Psoas muscle (tissue), 8 donors: Measurements from ENCODE around the gene HOXC10. TPM values are rescaled to one million over a fixed set of nuclear protein-coding genes. Genes with fewer than 3 reads are reported as not detected.

Experiments
- ATAC-seq, 4 donors: fragments of 200-7000 bp; cut with Tn5 transposase; one replicate each; pipeline ENCODE4 v1.9.1; 2020; ENCODE audit warnings: moderate library complexity in 3 of 4, mild to moderate bottlenecking in 2 of 4
- DNase-seq, 2 donors: peaks; one replicate each; pipeline ENCODE4 v3.0.0-alpha.2; 2020
- H3K27ac ChIP-seq: fragments of 200-600 bp; one replicate; pipeline ENCODE4 v1.8.0; 2022
- H3K27me3 ChIP-seq, 3 donors: fragments of 200-600 bp in 1 of 3; one replicate each; pipeline versions ENCODE4 v1.6.1 to v1.8.0; 2013 to 2022; ENCODE audit warnings: low read length in 2 of 3, mild to moderate bottlenecking in 2 of 3, moderate library complexity in 1 of 3; ENCODE audit not compliant: insufficient read depth in 3 of 3
- H3K36me3 ChIP-seq, 2 donors: fragments of 200-600 bp in 1 of 2; one replicate each; pipeline versions ENCODE4 v1.6.1 to v1.8.0; 2013 to 2022; ENCODE audit warnings: low read depth in 1 of 2, mild to moderate bottlenecking in 1 of 2, moderate library complexity in 1 of 2; ENCODE audit not compliant: insufficient read depth in 1 of 2
- H3K4me1 ChIP-seq: fragments of 200-600 bp; one replicate; pipeline ENCODE4 v1.8.0; 2022
- H3K4me3 ChIP-seq: fragments of 200-600 bp; one replicate; pipeline ENCODE4 v1.8.0; 2022; ENCODE audit warnings: mild to moderate bottlenecking
- H3K9me3 ChIP-seq: fragments of 200-600 bp; one replicate; pipeline ENCODE4 v1.8.0; 2022
- whole genome bisulfite sequencing, 3 donors: extraction: QIAGEN DNeasy Blood & Tissue Kit; methylation state at CpG; one replicate each; pipeline versions ENCODE4 v1.1.6 to v1.1.7; 2013; 5-methylcytosine and 5-hydroxymethylcytosine counted together
- intact Hi-C, 2 donors: fragments of 100-400 bp; cut with DNase I; formaldehyde crosslinking; loops; one replicate each; pipeline versions ENCODE4 v1.11.0 to v1.14.2; 2022
- polyA plus RNA-seq, 3 donors: library from polyadenylated mRNA; stranded (reverse); fragments of 200-250 nt; gene quantifications; one replicate each; pipeline ENCODE4 v1.2.3, GENCODE V29; 2013
- total RNA-seq, 4 donors: library from RNA; stranded (reverse); fragmentation: NEBNext Ultra II Directional in 2 of 4; extraction: Animal tissue kit (Norgen Biotek cat#: 25700) in 2 of 4; gene quantifications; one replicate each; pipeline versions ENCODE4 v1.2.1 to v1.2.4, GENCODE V29; 2021 to 2023
- TF ChIP-seq, protein P1 (sequence below): fragments of 200-600 bp; IDR thresholded peaks from one replicate; pipeline ENCODE4 v1.8.0; 2022; ENCODE audit warnings: antibody characterized with exemption
- donor health status: healthy with polysubstance abuse.
- donor health status: DM: no; HTN: no; CAD: no; lungs with moderate emphysema.
- donor health status: Bipolar disorder and iron deficiency.
- donor health status: healthy.
- donor health status: DM: yes; HTN: yes; CAD: no.
- donor health status: DM: no; HTN: no; CAD: no.
- donor health status: DM: no; HTN: no; CAD: no.
- donor health status: DM: yes; HTN: yes; CAD: no.

Gene HOXC10
- total and polyA plus RNA-seq, 7 donors = 3.0 to 129 (median 62.0) TPM

- intact Hi-C loops = loop anchor here in 1 of 2 donors (5.0 kb wide), 1 partner anchor 276 kb away; no protein-coding TSS in a partner anchor
- Histone ChIP-seq H3K27me3 (no peaks in the 10 kb centered on the region), H3K4me1 (peaks cover 19% of the 10 kb centered on the region), H3K36me3 (no peaks in the 10 kb centered on the region), H3K27ac (peak overlapping the region; percentile 95), H3K9me3 (no peaks in the 10 kb centered on the region), H3K4me3 (peak overlapping the region; percentile 78)
- ATAC-seq (no peak), DNase-seq (peak in 1 of 2 donors; percentile 46)
- 20 to 43% (median 23%) methylated on average over 8 of the region's 8 CpGs for WGBS, 3 donors
- TF ChIP-seq, protein P1, sequence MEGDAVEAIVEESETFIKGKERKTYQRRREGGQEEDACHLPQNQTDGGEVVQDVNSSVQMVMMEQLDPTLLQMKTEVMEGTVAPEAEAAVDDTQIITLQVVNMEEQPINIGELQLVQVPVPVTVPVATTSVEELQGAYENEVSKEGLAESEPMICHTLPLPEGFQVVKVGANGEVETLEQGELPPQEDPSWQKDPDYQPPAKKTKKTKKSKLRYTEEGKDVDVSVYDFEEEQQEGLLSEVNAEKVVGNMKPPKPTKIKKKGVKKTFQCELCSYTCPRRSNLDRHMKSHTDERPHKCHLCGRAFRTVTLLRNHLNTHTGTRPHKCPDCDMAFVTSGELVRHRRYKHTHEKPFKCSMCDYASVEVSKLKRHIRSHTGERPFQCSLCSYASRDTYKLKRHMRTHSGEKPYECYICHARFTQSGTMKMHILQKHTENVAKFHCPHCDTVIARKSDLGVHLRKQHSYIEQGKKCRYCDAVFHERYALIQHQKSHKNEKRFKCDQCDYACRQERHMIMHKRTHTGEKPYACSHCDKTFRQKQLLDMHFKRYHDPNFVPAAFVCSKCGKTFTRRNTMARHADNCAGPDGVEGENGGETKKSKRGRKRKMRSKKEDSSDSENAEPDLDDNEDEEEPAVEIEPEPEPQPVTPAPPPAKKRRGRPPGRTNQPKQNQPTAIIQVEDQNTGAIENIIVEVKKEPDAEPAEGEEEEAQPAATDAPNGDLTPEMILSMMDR = no peak
Observed at GRCh38 chr12:54001283-54002187, 16.6 kb downstream of the HOXC10 start.

- DNase-seq (peak in 1 of 2 donors; percentile 71), ATAC-seq (no peak)
- peak overlapping the region; percentile 78 for H3K4me3 ChIP-seq
- intact Hi-C loops = loop anchor here in 1 of 2 donors (5.0 kb wide), 1 partner anchor 275 kb away; no protein-coding TSS in a partner anchor
- H3K27ac ChIP-seq = peak overlapping the region; percentile 95
- peaks cover 25% of the 10 kb centered on the region for H3K4me1 ChIP-seq
- WGBS, 3 donors = 24 to 42% (median 35%) methylated on average over 19 of the region's 19 CpGs
- H3K36me3 ChIP-seq = no peaks in the 10 kb centered on the region
- H3K9me3 ChIP-seq = no peaks in the 10 kb centered on the region
- TF ChIP-seq, protein P1 = no peak
- no peaks in the 10 kb centered on the region for H3K27me3 ChIP-seq
Observed at GRCh38 chr12:54002278-54002914, 17.4 kb downstream of the HOXC10 start.

DNA sequence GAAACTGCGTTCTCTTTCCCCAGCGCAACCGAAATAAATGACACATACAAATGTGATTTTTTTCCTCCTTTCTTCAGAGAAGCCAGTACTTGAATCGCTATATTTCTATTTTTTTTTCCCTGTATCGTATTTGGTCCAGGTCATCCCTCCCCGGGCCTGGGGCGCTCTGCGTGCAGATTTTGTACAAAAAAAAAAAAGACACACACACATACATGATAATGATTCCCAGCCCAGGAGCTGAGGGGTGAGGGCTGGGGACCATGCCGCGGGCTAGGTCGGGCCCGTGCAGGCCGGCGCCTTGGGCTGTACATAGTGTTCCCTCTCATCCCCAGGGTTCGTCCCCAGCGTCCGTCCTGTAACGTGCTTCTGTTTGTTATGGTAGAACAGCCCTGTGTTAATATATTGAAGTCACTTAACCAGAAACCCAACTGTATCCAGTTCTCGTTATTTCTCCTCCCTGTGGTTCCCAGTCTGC, 18.0 kb downstream of the HOXC10 start:
- DNase-seq (peak in 1 of 2 donors; percentile 77), ATAC-seq (peak in 2 of 4 donors; percentile 22 to 33)
- Histone ChIP-seq H3K4me3 (peak overlapping the region; percentile 78), H3K9me3 (no peaks in the 10 kb centered on the region), H3K36me3 (no peaks in the 10 kb centered on the region), H3K27ac (peak overlapping the region; percentile 95), H3K4me1 (peaks cover 27% of the 10 kb centered on the region), H3K27me3 (no peaks in the 10 kb centered on the region)
- 27 to 53% (median 50%) methylated on average over 19 of the region's 19 CpGs for WGBS, 3 donors
- intact Hi-C loops = loop anchor here in 1 of 2 donors (5.0 kb wide), 1 partner anchor 274 kb away; no protein-coding TSS in a partner anchor
- TF ChIP-seq, protein P1 = no peak

GRCh38 chr12:54003625-54004024, 18.7 kb downstream of the HOXC10 start:
- H3K4me3 ChIP-seq = peak overlapping the region; percentile 78
- ATAC-seq = no peak
- intact Hi-C loops = loop anchor here in 1 of 2 donors (5.0 kb wide), 1 partner anchor 274 kb away; no protein-coding TSS in a partner anchor
- no peaks in the 10 kb centered on the region for H3K9me3 ChIP-seq
- H3K27me3 ChIP-seq = no peaks in the 10 kb centered on the region
- TF ChIP-seq, protein P1 = no peak
- DNase-seq = no peak
- H3K4me1 ChIP-seq = peaks cover 23% of the 10 kb centered on the region
- H3K36me3 ChIP-seq = no peaks in the 10 kb centered on the region
- H3K27ac ChIP-seq = peak overlapping the region; percentile 95
- WGBS, 3 donors = 11 to 23% (median 19%) methylated on average over 3 of the region's 3 CpGs
